Fibroblast of skin of right biceps (primary cell): ENCODE results near the gene KBTBD2.
A peak's percentile ranks its signal among the peaks of the same experiment; 100 is the strongest.
"Not testable (repeated sequence)": the region's sequence is repeated elsewhere in the genome, so short reads cannot be mapped to it uniquely, and the experiment has no call there.

Experiments used
- DNase-seq: peaks from one replicate; pipeline ENCODE4 v3.0.0-alpha.2; 2013

The KBTBD2 gene

GRCh38 chr7:32891043-32891799 lies at the start of gene KBTBD2:
Gene KBTBD2, minus strand, starts transcription at chr7:32891760. Its CDS starts 12,156 bp downstream, at chr7:32879604.
- DNase-seq: peak; percentile 90

- DNase-seq: no peak
Measured at GRCh38 chr7:32941181-32941580, 49.6 kb upstream of the KBTBD2 start.

- DNase-seq: peak; percentile 38
Measured at GRCh38 chr7:32937344-32938174, 46.0 kb upstream of the KBTBD2 start.

GRCh38 chr7:32936689-32937088 lies 45.1 kb upstream of the KBTBD2 start:
- DNase-seq: no peak

GRCh38 chr7:32935558-32935957 lies 44.0 kb upstream of the KBTBD2 start:
- DNase-seq: no peak

GRCh38 chr7:32930378-32930777 lies 38.8 kb upstream of the KBTBD2 start:
- DNase-seq: no peak

GRCh38 chr7:32929430-32930143 lies 38.0 kb upstream of the KBTBD2 start:
- no peak for DNase-seq

GRCh38 chr7:32928785-32929298 lies 37.3 kb upstream of the KBTBD2 start:
- DNase-seq: no peak

GRCh38 chr7:32921896-32922295 lies 30.3 kb upstream of the KBTBD2 start:
- peak; percentile 35 for DNase-seq

- DNase-seq: not testable (repeated sequence)
Measured at GRCh38 chr7:32916994-32917393, 25.4 kb upstream of the KBTBD2 start.

- DNase-seq: no peak
Measured at GRCh38 chr7:32916006-32916405, 24.4 kb upstream of the KBTBD2 start.

GRCh38 chr7:32915041-32915536 lies 23.5 kb upstream of the KBTBD2 start:
- no peak for DNase-seq

GRCh38 chr7:32914184-32914583 lies 22.6 kb upstream of the KBTBD2 start:
- no peak for DNase-seq

GRCh38 chr7:32910195-32910594 lies 18.6 kb upstream of the KBTBD2 start:
- no peak for DNase-seq

GRCh38 chr7:32905175-32905662 lies 13.7 kb upstream of the KBTBD2 start:
- peak; percentile 94 for DNase-seq

GRCh38 chr7:32901629-32902028 lies 10.1 kb upstream of the KBTBD2 start:
- DNase-seq: no peak

GRCh38 chr7:32900433-32900995 lies 9.0 kb upstream of the KBTBD2 start:
- DNase-seq: no peak

GRCh38 chr7:32897376-32897775 lies 5.8 kb upstream of the KBTBD2 start:
- DNase-seq: not testable (repeated sequence)

- DNase-seq: no peak
Measured at GRCh38 chr7:32896564-32897347, 5.2 kb upstream of the KBTBD2 start.

- no peak for DNase-seq
Measured at GRCh38 chr7:32894171-32894570, 2.6 kb upstream of the KBTBD2 start.

- DNase-seq: no peak
Measured at GRCh38 chr7:32893722-32894121, 2.2 kb upstream of the KBTBD2 start.

- DNase-seq: no peak
Measured at GRCh38 chr7:32893207-32893524, 1.6 kb upstream of the KBTBD2 start.
